ENCODE data around the gene VPS11.

DNA sequence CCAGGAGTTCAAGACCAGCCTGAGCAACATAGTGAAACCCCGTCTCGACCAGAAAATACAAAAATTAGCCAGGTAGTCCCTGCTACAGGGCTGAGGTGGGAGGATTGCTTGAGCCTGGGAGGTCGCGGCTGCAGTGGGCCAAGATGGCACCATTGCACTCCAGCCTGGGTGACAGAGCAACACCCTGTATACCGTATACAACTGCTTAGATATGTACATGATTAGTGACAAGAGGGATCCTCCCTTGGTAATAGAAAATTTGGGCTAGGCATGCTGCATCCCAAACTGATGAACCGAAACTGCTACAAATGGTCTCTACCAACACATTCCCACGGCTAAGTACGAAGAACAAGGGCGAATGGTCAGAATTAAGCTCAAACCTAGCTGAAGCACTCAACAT is 24.7 kb upstream of the VPS11 start:
- TF ChIP-seq, protein P1, sequence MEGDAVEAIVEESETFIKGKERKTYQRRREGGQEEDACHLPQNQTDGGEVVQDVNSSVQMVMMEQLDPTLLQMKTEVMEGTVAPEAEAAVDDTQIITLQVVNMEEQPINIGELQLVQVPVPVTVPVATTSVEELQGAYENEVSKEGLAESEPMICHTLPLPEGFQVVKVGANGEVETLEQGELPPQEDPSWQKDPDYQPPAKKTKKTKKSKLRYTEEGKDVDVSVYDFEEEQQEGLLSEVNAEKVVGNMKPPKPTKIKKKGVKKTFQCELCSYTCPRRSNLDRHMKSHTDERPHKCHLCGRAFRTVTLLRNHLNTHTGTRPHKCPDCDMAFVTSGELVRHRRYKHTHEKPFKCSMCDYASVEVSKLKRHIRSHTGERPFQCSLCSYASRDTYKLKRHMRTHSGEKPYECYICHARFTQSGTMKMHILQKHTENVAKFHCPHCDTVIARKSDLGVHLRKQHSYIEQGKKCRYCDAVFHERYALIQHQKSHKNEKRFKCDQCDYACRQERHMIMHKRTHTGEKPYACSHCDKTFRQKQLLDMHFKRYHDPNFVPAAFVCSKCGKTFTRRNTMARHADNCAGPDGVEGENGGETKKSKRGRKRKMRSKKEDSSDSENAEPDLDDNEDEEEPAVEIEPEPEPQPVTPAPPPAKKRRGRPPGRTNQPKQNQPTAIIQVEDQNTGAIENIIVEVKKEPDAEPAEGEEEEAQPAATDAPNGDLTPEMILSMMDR (IDR thresholded peaks at IDR 0.05 in 4 of 5, conservative IDR thresholded peaks at IDR 0.05 in 1 of 5), result no peak
- no peak for TF ChIP-seq POLR2A (IDR thresholded peaks at IDR 0.05)
